ENCODE measurements around the gene RGL2.
A peak's percentile ranks its signal among the peaks of the same experiment; 100 is the strongest.

The RGL2 gene

DNA sequence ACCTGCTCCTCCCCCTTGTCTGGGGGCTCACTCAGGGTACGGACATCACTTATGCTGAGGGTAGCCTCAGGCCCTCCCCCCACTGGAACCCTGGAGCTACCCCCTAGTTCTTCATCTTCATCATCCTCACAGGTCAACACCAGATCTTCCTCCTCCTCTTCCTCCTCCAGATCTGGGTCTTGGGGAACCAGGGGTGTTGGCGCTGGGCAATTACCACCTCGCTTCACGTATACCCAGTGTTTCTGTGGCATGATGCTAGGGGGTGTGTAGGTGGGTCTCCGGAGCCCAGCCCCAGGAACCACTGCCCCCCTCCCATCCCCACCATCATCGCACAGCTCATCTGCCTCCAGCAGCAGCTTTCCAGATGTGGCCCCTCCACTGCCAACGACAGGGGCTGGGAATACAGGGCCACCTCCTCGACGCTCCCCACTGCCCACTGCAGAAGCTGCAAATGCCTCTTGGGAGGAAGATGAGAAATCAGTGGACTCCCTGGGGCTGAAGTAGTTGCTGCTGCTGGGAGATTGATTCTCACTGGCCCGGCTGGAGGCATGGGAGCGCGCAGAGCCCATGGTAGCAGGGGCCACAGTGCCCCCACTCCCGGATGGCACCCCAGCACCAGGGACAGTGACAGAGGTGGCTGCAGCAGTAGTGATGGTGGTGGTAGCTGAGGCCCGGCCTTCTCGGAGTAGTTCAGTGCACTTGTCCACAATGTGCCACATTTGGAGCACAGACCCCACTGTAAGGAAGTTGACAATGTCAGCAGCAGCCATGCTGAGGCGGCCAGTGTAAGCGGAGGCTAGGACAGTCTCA, 17.3 kb upstream of the RGL2 start:
- no peak for DNase-seq

DNA sequence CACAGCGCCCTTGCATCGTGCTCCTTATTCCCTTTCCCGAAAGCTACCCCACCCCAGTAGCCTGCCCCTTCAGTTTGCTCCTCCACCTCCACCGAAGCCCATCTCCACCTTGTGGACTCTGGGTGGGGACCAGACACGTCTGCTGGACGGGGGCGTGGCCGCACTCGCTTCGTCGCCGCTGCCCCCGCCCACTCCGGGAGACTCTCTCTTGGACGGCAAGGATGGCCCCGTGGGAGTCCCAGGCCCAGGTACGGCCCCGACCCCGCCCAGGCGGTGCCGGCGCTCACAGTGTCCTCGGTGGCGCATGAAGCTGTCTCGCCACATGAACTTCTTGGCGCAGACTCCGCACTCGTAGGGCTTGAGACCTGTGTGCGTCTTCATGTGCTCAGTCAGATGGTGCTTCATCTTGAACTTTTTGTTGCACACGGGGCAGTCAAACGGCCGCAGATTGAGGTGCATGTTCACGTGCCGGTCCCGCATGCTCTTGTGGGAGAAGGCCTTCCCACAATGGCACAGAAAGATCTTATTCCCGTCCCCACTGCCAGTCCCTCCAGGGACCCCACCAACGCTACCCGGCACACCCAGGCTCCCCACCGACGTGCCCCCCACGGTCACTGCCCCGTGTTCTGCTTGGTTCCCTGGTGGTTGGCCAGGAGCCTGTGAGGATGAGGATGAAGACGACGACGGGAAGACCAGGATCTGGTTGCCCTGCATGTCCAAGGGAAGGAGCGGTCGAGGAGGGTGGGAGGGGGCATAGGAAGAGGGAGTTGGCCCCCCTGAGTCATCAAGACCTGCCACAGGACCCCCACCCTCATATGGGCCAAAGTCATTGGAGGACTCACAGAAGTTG, 16.4 kb upstream of the RGL2 start:
- DNase-seq: peak; percentile 27 to 87

DNA sequence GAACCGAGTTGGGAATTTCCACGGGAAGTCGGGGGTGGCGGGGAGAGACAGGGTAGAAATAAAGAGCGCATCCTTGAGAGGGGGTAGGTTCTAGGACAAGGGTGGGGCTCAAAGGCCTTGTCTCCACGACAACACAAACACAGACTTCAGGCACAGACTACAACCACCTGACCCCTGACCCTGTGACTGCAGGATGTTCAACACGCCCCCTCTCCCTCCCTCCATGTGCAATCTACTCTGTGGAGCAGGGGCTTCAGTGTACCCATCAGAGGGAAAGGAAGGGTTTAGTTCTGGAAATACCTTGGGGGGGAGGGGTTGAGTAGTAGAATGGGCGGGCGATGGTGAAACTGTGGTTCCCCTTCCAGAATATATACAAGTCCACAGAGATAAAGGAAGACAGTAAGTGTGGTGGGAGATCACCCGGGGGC, 15.8 kb upstream of the RGL2 start:
- DNase-seq: peak; percentile 27 to 56

DNA sequence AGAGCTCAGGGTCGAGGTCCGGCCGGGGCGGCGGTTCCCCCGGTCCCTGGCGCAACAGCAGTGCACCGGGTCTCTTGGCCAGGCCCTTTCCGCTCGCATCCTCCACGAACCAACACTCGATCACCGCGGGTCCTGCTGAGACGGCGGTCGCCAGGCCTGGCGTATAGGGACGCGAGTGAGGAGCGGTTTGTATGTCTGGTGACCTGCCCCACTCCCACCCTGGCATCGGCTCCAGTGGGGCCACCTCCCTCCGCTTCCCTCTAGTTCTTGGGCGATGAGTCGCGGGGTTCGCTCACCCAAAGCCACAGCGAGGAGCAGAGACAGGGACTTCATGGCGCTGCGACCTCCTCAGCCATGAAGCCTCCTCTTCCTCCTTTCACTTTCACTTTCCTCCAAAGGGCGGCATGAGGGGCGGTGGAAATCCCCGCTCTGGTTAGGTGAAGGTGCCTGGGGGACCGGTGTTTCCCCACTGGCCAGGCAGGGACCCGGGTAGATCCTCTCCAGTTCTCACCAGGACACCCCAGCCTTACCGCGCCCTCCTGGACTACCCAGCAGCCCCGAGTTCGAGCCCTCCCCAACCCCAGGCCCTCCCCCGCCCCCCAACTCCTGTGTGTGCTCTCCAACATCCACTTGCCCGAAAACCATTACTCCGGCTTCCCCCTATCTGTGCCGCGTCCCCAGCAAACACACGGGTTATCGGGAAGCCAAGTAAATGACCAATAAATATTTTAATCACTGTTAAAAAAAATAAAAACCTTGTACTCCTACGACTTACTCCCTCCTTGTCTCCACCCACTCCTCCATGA, 15.2 kb upstream of the RGL2 start, which contains the start of gene TAPBP:
Gene TAPBP, minus strand, starts transcription at position 370 of the 806 bp plus-strand sequence. Its CDS starts 37 bp downstream, at position 333.
- DNase-seq: peak; percentile 63 to 70

DNA sequence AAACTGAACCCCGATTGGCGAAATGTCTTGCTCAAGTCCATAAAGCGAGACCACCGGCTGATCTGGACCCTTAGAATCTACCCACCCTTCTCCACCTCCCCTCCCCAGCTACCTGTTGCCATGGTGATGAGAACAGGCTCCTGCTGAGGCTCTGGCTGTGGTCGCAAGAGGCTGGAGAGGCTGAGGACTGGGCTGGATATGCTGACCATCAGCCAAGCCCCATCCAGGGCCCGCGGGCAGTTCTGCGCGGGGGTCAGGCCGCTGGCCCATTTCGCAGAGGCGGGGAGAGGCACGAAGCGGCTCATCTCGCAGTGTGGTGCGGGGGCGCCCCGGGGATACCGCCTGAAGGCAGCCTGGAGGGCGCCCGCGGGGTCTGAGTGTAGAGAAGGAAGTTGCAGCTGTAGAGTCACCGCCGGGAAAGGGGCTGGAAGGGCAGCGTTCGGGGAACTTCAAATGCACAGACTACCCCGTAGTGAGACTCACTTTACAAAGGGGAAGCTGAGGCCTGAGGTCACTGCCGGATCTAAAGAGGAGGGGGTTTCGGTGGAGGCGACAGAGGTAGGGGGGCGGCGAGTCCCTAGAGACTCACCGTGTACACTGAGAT, 14.5 kb upstream of the RGL2 start:
- peak; percentile 42 to 66 for DNase-seq

DNA sequence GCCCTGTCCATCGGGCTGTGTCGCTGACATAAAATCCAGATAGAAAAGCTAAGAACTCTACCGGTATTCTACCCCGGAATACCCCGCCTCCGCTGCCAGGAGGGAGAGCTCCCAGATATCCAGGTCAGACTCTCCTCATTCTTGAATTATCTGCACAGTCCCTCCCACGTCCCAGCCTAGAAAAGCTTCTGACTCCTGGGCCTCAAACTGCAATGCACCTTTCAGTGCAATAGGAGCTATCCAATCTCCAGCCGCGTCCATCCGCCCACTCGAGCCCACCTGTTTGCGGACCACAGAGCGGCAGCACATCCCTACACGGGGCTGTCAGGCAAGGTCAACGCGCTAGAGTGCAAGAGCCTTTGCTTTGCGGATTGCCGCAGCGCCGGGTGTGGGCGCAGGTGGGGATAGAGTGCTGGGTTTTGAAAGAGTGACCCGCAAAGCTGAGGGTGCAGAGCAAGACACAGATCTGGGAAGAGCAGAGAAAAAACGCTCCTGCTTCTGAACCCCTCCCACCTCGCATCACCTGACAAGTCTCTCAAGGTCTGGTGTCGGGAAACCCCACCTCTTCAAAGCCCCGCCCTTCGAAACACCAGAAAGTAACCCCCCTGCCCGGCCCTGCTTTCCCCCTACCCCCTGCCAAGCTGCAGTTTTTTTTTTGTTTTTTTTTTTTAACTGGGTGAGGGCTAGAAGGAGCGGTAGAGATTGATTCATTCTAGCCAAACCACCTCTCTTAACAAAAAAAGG, 13.8 kb upstream of the RGL2 start:
- peak; percentile 86 to 91 for DNase-seq

DNA sequence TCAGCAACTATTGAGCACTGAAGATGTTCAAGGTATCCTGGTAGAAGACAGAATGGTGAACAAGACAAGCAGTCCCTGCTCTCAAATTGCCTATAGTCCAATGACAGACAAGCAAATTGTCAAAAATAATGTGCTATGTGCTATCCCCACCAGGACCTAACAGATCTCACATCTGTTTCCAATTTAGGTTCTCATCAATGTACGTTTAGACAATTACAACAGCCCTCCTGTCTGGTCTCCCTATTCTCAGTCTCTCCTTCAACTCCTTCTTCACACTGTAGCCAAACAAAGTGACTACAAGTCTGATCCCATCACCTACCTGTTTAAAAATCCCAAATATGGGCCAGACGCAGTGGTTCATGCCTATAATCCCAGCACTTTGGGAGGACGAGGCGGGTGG, 7.6 kb upstream of the RGL2 start:
- DNase-seq: no peak

DNA sequence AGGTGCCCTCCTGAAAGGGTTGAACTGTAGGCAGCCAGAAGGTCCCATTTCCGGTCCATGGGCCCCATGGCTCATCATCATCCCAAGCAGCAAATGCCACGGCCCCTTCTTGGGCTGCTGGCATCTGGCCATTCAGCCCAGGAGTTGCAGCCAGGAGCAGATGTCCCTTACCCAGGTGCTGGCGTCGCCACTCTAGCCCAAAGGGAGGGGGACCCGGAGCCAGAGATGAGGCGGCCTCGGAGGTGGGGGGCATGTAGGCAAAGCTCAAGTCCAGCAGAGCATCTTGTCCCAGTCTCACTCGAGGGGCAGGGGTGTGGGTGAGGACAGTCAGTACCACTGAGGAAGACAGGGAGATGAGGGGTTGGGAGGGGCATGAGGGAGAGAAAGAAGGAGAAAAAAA, 6.3 kb upstream of the RGL2 start:
- DNase-seq: no peak

DNA sequence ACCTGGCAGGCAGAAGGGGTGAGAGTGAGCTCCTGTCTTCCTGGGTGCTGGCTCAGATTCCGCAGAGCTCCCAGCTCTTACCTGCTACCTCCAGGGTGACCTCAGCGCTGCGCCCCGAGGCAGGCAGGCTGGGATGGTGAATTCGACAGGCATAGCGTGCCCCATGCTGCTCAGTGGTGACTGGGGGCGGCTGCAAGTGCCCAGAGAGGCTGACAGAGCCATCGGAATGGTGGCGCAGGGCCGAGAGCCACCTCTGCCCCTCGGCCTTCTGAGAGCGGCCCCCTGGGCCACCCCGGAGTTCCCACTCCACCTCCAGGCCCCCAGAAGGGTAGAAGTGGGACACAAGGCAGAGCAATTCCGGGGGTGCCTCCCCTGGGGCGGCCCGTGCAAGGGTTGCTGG, 5.5 kb upstream of the RGL2 start:
- no peak for DNase-seq

DNA sequence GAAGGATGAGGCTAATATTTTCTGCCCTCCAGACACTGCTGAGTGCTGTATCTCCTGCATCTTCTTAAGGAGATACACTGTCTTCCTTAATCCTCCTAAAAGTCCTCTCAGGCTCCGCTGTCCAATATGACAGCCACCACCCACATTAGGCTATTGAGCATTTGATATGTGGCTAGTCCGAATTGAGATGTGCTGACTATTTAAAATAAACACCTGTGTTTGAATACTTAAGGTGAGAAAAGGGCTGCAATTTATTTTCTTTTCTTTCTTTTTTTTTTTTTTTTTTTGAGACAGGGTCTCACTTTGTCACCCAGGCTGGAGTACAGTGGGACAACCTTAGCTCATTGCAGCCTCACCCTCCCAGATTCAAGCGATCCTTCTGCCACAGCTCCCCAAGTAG, 3.1 kb upstream of the RGL2 start:
- DNase-seq: no peak

DNA sequence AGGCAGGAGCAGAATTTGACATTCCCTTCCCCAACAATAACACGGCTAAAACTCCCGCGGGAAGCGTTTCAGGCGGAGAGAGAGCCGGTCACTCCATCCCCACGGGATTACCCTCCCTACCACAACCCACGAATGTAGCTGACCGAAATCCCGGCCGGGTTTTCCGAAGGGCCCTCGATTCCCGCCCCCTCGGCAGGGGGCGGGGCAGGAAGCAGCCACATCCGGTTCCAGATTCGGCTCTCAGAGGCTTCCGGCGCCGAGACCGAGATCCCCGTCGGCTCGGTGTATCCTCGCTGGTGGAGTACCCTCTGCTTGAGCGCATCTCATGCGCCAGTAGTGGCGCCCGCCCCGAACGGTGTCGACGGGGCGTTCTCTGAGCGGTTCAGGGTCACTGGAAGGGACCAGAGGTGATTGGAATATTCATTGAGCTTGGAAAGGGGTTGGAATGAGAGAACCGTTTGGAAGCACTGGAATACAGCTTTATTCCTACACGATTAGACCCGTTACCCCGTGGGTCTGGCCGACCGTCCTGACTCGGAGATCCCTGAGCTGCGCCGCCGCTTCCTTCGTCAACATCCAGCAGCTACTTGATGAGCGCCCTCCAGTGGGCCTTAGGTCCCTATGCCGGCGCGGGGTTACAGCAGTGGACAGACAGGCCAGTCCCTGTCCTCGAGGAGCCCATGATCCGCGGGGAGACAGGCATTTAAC, 649 bp upstream of the RGL2 start:
- DNase-seq: peak; percentile 92 to 97

DNA sequence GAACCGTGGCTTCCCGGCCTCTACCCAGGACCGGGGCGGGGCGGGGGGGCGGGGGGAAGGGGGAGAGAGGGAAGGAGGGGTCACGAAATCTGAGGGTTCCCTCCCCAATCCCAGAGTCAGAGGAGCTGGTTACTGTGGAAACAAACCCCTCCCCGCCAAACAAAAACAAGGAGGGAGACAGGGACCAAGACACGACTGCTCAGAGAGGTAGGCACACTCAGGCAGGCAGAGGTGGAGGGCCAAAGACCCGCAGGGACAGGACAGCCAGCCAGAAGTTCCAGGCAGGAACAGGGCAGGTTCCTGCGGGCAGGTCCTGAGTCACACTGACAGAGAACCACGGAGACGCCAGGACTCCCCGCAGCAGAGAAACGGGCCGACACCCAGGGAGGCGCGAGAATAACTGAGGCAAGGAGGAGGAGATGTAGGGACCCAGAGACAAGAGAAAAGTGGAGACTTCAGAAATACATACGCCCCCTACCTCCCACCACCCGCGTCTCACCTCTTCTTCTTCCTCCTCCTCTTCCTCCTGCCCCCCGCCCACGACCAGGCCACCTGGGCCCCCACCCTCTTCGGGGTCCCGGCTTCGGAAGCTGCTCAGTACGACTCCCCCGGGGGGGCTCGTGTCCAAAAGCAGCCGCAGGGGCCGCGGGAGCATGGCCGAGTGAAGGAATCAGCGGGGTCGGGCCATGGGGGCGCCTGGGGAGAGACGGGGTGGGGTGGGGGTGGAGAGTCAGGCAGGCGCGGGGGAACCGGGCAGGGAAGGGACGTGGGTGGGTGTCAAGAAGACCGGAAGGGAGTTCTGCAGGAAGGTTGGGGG, 578 bp downstream of the RGL2 start:
- peak; percentile 46 to 76 for DNase-seq

DNA sequence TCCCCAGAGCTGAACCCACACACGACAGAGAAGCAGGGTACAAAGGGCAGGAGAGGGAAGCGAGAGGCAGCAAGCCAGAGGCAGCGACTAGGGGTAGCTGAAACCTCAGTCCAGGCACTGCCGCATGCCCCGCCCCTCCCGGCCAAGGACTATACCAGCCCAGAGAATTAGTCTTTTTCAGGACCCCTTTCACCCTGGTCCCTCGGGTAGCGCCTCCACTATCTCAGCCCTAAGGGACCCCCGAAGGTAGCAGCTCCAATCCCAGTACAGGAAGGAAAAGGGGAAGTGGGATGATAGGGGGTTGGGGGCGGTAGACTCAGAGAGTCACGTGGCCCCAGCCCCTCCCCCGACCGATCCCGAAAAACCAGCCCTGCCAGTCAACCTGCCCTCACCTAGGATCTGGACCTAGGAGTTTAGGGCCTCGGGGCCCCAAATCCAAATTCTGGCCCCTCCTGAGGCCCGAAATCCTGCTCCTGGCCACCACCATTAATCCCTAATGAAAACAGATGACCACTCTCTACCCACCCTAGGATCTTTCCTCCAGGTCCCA, 1.3 kb downstream of the RGL2 start:
- DNase-seq: peak; percentile 21 to 66

DNA sequence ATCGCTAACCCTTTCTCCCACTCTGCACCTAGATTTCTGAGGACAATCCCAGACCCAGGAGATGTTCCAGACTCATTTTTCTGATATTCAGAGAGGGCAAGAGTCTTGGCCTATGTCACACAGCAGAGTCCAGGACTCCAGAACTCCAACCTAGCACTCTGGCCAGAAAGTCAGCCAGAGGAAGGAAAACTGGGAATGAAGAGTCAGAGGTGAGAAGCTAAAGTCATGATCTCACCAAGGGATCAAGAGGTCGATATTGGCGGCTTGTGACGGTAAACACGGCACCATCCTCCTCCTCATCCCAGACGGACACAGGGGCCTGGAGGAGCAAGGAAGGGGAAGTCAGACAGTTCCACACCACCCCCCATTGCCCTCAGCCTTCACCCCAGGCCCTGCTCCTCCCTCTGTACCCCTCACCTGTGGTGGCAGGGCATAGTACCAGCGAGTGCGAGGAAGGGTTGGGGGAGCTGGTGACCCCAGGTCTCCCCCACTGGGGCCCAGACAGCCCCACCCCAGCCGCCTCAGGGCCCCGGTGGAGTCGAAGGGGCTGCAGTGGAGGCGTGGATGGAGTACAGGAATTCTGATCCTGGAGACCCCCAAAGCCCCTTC, 1.8 kb downstream of the RGL2 start:
- DNase-seq: no peak

DNA sequence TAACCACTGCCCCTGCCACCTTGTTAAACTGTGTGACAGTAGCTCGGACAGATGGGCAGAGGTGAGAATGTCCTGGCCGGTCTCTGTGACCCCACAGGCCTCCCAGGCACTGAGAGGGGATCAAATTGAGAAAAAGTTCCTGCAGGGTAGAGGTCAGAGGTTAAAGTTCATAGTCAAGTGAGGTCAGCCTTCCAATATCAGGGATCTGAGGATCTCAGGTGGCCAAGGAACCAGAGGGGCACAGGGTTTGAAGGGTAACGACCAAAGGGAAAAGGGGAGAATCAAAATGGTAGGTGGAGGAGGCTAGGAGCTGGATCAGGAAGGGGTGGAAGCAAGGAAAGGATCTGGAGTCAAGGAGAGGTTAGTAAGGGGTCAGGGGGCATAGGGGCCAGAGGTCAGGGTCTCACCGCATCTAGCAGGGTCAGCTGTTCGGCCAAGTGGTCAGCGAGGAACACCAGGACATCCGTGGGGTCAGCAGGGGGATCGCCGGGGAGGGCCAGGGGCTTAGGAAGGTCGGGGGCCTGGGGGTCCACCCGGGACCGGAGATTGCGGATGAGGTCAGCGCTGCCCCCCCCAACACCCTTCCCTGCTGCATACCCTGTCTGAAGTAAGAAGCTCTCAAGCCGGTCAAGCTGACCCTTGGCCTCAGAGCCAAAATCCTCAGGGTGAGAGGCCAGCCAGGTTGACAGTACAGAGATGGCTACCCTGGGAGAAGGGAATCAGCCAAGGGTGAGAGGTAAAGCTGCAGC, 2.9 kb downstream of the RGL2 start:
- DNase-seq: no peak

DNA sequence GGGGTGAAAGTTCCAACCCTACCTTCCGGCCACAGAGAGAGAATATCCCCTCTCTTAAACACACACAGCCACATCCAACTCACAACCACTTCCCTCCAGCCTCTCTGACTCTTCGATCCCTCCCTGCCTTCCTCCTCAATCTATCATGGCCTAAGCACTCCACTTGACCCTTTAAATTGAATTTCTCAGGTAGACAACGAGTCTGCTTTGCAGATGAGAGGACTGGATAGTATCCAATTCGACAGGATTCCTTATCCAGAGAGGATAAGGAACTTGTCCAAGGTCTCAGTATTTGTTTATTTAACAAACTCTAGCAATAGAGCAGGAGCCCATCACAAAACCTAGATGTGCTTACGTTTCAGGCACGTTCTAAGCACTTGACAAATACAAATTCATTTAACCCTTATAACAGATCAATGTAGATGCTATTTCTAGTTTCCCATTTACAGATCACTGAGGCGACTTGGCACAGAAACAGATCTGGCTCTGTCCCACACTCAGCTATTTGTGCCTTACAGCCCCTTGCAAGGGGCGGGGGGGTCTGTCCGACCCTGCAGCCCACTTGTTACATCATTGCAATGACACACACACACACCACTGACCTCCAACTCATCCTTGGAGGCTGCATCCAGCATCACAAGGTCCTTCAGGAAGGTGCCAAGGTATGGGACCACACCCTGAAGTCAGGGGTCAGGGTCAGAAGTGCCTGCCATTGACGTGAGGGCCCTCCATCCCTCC, 4.5 kb downstream of the RGL2 start:
- DNase-seq: no peak

DNA sequence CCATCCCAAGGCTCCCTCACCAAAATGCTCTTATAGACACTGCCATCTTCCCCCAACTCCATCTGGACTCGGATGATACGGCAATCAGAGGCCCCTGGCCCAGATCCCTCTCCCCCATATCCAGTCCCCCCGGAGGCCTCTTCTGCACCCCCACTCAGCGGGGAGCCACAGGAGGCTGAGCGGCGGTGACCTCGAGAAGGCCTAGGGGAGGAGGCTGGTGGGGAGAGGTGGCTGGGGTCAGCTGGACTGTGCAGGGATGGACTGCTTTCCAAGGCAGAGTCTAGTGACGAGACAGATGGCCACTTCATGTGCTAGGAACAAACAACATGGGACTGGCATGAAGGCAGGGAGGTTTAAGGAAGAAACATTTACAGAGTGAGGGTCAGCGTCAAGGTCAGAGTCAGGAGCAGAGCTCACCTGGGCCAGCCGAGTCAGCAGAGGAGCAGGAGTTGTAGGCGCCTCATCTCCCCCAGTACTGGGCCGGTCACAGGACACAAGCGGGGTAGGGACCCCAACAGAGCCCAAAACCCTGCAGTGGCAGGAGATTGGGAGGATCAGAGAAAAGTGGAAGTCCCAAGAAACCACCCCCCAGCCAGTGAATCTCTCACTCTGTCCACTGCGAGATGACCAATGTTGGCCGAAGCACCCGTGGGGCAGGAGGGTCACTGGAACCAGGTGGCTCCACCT, 5.6 kb downstream of the RGL2 start:
- DNase-seq: no peak
